Glutamatergic neuron (in vitro differentiated cells): ENCODE measurements around the gene GATAD2B. TPM values are rescaled to one million over a fixed set of nuclear protein-coding genes. Genes with fewer than 3 reads are reported as not detected.

ENCODE experiments used
- DNase-seq: peaks from one replicate; pipeline ENCODE4 v3.0.0; 2022
- H3K27ac Mint-ChIP-seq: one replicate; pipeline ENCODE4 v1.8.0; 2020; ENCODE audit warnings: mild to moderate bottlenecking, mixed read lengths, inconsistent platforms; ENCODE audit not compliant: unreplicated experiment
- H3K27me3 Mint-ChIP-seq: one replicate; pipeline ENCODE4 v1.8.0; 2020; ENCODE audit warnings: mild to moderate bottlenecking, moderate library complexity, mixed read lengths, inconsistent platforms; ENCODE audit not compliant: unreplicated experiment
- H3K36me3 Mint-ChIP-seq: one replicate; pipeline ENCODE4 v1.8.0; 2020; ENCODE audit warnings: mild to moderate bottlenecking, mixed read lengths, inconsistent platforms; ENCODE audit not compliant: unreplicated experiment
- H3K4me1 Mint-ChIP-seq: one replicate; pipeline ENCODE4 v1.8.0; 2020; ENCODE audit warnings: mild to moderate bottlenecking, low read depth, mixed read lengths, inconsistent platforms; ENCODE audit not compliant: unreplicated experiment
- H3K4me3 Mint-ChIP-seq: one replicate; pipeline ENCODE4 v1.8.0; 2020; ENCODE audit warnings: mild to moderate bottlenecking, mixed read lengths, inconsistent platforms; ENCODE audit not compliant: unreplicated experiment
- H3K9me3 Mint-ChIP-seq: one replicate; pipeline ENCODE4 v1.8.0; 2020; ENCODE audit warnings: mild to moderate bottlenecking, moderate library complexity, mixed read lengths, inconsistent platforms; ENCODE audit not compliant: unreplicated experiment
- total RNA-seq: library from RNA; stranded (reverse); fragmentation: NEBNext Ultra II Directional; extraction: Animal tissue kit (Norgen Biotek cat#: 25700); gene quantifications from one replicate; pipeline ENCODE4 v1.2.1, GENCODE V29; 2021; ENCODE audit not compliant: unreplicated experiment
- TF ChIP-seq, protein P1 (sequence below): fragments of 200-600 bp; sonication (generic); IDR thresholded peaks from one replicate; pipeline ENCODE4 v1.5.0; 2021; ENCODE audit not compliant: partially characterized antibody, unreplicated experiment

The GATAD2B gene
- total RNA-seq, 1 donor from 2014 or later = 57.6 TPM

DNA sequence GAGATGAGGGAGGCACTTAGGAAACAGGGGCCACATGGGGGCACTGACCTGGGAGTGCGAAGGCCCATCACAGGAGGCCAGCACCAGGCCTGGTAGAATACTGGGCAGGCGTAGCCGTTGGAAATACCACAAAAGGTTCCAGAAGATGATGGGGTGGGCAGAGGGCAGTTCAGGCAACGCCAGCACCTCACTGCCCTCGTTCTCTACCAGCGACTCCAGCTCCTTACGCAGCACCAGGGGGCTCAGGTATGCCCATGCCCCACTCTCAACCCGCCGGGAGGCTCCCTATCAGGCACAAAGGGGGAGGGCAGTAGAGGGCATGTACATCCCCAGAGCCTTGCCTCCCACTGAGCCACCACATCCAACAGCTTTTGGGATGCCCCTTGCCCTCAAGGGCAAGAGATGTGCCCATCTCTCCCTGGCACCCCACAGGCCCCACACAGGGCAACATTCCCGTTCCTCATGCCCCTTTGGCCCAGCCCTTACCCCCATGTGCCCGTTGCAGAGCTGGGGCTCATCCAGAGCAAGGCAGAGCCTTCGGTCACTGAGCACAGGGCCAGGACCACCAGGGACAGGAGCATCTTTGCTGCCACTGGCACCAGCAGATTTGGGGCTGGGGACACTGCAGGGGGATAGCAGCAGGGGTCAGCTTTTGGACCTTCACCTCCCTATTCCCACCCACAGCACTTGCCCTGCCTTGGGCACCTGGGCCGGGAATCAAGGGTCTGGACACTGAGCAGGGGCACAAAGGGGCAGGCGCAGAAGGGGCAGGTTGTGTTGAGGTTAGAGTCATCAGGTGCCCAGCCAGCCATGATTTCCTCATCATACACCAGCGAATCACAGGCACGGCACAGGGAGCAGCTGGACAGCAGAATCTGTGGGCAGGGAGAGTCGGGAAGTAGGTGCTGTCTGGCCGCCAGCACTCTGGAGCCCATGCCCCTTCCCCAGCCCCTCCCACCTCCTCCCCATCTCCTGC lies 9.7 kb upstream of the GATAD2B start:
- Mint-ChIP-seq H3K27me3 (peaks cover 5% of the 10 kb centered on the region), H3K36me3 (no peaks in the 10 kb centered on the region), H3K4me1 (peaks cover 3% of the 10 kb centered on the region), H3K9me3 (peaks cover 4% of the 10 kb centered on the region), H3K4me3 (no peak overlapping the region), H3K27ac (no peak overlapping the region)
- TF ChIP-seq, protein P1, sequence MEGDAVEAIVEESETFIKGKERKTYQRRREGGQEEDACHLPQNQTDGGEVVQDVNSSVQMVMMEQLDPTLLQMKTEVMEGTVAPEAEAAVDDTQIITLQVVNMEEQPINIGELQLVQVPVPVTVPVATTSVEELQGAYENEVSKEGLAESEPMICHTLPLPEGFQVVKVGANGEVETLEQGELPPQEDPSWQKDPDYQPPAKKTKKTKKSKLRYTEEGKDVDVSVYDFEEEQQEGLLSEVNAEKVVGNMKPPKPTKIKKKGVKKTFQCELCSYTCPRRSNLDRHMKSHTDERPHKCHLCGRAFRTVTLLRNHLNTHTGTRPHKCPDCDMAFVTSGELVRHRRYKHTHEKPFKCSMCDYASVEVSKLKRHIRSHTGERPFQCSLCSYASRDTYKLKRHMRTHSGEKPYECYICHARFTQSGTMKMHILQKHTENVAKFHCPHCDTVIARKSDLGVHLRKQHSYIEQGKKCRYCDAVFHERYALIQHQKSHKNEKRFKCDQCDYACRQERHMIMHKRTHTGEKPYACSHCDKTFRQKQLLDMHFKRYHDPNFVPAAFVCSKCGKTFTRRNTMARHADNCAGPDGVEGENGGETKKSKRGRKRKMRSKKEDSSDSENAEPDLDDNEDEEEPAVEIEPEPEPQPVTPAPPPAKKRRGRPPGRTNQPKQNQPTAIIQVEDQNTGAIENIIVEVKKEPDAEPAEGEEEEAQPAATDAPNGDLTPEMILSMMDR = no peak
- no peak for DNase-seq

DNA sequence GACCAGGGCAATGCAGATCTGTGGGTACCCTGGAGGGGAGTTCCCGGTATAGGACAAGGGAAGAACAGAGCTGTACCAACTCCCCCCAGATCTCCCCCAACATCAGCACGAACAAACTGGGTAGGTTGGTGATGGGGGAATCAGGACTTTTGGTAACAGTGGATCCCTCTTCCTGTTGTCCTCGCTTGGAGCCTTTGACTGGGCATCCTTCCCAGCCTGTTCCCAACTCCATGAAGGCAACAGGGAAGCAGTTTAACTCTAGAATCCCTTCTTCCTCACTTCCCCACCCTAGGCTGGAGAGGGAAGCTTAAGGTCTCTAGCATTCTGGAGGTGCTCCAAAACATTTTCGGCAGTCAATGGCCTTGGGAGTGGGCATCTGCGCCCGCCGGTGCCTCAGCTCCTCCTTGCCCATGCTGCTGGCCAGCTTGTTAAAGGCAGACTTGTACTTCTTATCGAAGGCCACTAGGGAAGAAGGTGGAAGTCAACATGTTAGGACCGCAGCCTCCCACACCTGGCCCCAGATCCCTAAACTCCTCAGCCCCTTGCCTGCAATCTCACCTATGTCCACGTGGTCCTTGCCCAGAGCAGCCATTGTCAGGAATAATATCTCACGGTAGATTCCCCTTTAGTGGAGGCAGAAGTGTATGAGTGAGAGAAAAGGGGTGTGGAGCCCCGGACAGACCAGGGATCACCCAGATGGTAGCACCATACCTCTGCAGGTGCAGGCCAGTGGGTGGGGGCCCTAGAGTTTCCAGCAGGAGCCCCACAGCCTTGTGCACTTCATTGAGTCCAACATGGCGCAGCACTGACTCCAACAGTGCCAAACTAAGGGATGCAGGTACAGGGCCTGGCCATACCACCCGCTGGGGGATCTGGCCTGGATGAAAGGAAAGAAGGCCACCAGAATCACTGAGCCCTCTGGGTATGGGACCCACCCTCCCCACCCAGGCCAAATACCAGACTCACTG lies 7.5 kb upstream of the GATAD2B start:
- peaks cover 3% of the 10 kb centered on the region for H3K4me1 Mint-ChIP-seq
- H3K27ac Mint-ChIP-seq = no peak overlapping the region
- peaks cover 5% of the 10 kb centered on the region for H3K27me3 Mint-ChIP-seq
- TF ChIP-seq, protein P1 = no peak
- DNase-seq = no peak
- no peak overlapping the region for H3K4me3 Mint-ChIP-seq
- H3K36me3 Mint-ChIP-seq = no peaks in the 10 kb centered on the region
- peaks cover 4% of the 10 kb centered on the region for H3K9me3 Mint-ChIP-seq

GRCh38 chr1:153929426-153929825 lies 6.7 kb upstream of the GATAD2B start:
- Mint-ChIP-seq H3K9me3 (peaks cover 2% of the 10 kb centered on the region), H3K4me1 (peaks cover 3% of the 10 kb centered on the region)

GRCh38 chr1:153928791-153929341 lies 6.1 kb upstream of the GATAD2B start:
- no peak for DNase-seq
- H3K4me1 Mint-ChIP-seq = peaks cover 3% of the 10 kb centered on the region
- peak overlapping the region; percentile 52 for H3K27ac Mint-ChIP-seq
- H3K4me3 Mint-ChIP-seq = no peak overlapping the region
- H3K27me3 Mint-ChIP-seq = peaks cover 3% of the 10 kb centered on the region
- H3K9me3 Mint-ChIP-seq = peaks cover 2% of the 10 kb centered on the region
- H3K36me3 Mint-ChIP-seq = no peaks in the 10 kb centered on the region
- TF ChIP-seq, protein P1 = no peak

More at GRCh38 chr1:153929426-153929825, 6.7 kb upstream of the GATAD2B start:
- Mint-ChIP-seq H3K27me3 (peaks cover 3% of the 10 kb centered on the region), H3K4me3 (no peak overlapping the region), H3K36me3 (no peaks in the 10 kb centered on the region), H3K27ac (no peak overlapping the region)
- DNase-seq = no peak
- TF ChIP-seq, protein P1 = no peak
